Neural cell (in vitro differentiated cells): ENCODE data around the gene HECW1.
"Not testable (repeated sequence)": the region's sequence is repeated elsewhere in the genome, so short reads cannot be mapped to it uniquely, and the experiment has no call there.

Experiments used
- EZH2 ChIP-seq: fragments of 200-600, 300-800 bp; shearing (Covaris generic), sonication (generic); IDR thresholded peaks from 2 replicates; pipeline ENCODE4 v1.6.1; 2014; ENCODE audit warnings: antibody characterized with exemption, low read length, borderline replicate concordance, mild to moderate bottlenecking; ENCODE audit not compliant: insufficient read depth, poor library complexity, severe bottlenecking
- POLR2AphosphoS5 ChIP-seq: IDR thresholded peaks from 2 replicates; pipeline ENCODE4 v1.6.1; 2012
- RAD21 ChIP-seq: fragments of 450-650 bp; conservative IDR thresholded peaks from 2 replicates; pipeline ENCODE4 v1.6.1; 2014; ENCODE audit warnings: antibody characterized with exemption, mild to moderate bottlenecking, moderate library complexity
- TF ChIP-seq, protein P1 (sequence below): fragments of 450-650 bp; IDR thresholded peaks from 2 replicates; pipeline ENCODE4 v1.5.1; 2014; ENCODE audit warnings: antibody characterized with exemption, mild to moderate bottlenecking, moderate library complexity; ENCODE audit not compliant: poor library complexity, severe bottlenecking

- TF ChIP-seq, protein P1, sequence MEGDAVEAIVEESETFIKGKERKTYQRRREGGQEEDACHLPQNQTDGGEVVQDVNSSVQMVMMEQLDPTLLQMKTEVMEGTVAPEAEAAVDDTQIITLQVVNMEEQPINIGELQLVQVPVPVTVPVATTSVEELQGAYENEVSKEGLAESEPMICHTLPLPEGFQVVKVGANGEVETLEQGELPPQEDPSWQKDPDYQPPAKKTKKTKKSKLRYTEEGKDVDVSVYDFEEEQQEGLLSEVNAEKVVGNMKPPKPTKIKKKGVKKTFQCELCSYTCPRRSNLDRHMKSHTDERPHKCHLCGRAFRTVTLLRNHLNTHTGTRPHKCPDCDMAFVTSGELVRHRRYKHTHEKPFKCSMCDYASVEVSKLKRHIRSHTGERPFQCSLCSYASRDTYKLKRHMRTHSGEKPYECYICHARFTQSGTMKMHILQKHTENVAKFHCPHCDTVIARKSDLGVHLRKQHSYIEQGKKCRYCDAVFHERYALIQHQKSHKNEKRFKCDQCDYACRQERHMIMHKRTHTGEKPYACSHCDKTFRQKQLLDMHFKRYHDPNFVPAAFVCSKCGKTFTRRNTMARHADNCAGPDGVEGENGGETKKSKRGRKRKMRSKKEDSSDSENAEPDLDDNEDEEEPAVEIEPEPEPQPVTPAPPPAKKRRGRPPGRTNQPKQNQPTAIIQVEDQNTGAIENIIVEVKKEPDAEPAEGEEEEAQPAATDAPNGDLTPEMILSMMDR = not testable (repeated sequence)
- TF ChIP-seq POLR2AphosphoS5, RAD21, EZH2: not testable (repeated sequence)
Observed at GRCh38 chr7:43345696-43346095, 233.2 kb downstream of the HECW1 start.
